Stimulated activated naive CD4-positive, alpha-beta T cell treated with Interleukin-2 at 50 U/mL for 16 hours (primary cell): ENCODE data around the gene GAS2.
"Not testable (repeated sequence)": the region's sequence is repeated elsewhere in the genome, so short reads cannot be mapped to it uniquely, and the experiment has no call there.

Experiments used
- DNase-seq: peaks from one replicate; lab custom pipeline; 2025; lab: John Stamatoyannopoulos, UW

GAS2 gene

GRCh38 chr11:22666325-22666687 is at the start of gene GAS2:
Gene GAS2 (plus strand): TSS chr11:22666611. CDS start chr11:22674870, 8,259 bp downstream.
- DNase-seq: no peak

DNA sequence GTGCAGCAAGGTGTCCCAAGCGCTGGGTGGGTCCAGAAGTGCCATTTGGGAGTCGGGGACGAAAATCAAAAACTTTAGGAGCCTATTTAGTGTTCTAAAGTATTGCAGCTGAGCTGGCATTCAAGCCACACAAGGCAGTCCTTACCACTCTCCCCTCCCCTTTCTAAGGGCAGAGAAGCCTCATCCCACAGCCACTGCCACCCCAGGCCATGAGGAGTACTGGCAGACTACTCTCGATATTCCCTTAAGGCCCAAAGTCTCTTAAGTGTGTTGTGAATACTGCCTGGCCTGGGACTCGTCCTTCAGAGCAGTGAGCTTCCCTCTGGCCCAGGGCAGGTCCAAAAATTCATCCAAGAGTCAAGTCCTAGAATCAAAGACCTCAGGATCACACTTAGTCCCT is 48.5 kb upstream of the GAS2 start:
- no peak for DNase-seq

- DNase-seq: peak; percentile 59
These were observed 41.5 kb upstream of the GAS2 start for GRCh38 chr11:22624742-22625447.

- DNase-seq: peak; percentile 88
These were observed 40.7 kb upstream of the GAS2 start, which contains the start of gene FANCF for GRCh38 chr11:22625448-22626287. Gene FANCF (minus strand): TSS chr11:22625823. CDS start chr11:22625810, 13 bp downstream.

- DNase-seq: no peak
These were observed 39.7 kb upstream of the GAS2 start for GRCh38 chr11:22626573-22627239.

DNA sequence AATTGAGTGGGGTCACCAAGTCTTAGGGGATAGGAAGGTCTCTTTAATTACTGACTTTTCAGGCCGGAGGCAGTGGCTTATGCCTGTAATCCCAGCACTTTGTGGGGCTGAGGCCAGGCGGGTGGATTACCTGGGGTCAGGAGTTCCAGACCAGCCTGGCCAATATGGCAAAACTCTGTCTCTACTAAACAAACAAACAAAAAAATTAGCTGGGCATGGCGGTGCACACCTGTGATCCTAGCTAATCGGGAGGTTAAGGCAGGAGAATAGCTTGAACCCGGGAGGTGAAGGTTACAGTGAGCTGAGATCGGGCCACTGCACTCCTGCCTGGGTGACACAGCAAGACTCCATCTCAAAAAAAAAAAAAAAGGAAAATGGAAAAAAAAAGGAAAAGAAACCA is 39.0 kb upstream of the GAS2 start:
- no peak for DNase-seq

- DNase-seq: no peak
These were observed 33.0 kb upstream of the GAS2 start for GRCh38 chr11:22633354-22633902.

GRCh38 chr11:22634897-22635629 is 31.3 kb upstream of the GAS2 start:
- no peak for DNase-seq

- no peak for DNase-seq
These were observed 30.7 kb upstream of the GAS2 start for GRCh38 chr11:22635689-22636088.

DNA sequence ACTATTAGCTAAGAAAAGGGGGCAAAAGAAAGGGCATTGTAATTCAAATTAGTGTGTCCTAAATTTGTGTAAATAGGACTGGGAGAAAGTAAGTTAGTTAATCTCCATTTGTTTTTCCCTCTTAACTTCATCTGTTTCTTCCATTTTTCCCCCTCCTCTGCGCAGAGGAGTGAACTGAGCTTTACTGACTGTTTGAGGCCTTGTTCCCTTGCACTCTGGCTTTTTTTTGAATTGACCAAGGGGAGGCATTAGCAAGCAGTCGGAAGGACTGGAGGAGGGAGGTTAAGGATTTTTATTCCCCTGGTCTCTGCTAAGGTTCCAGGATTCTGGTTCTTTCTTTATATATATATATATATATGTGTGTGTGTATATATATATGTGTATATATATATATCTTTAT is 25.5 kb upstream of the GAS2 start:
- DNase-seq: no peak

GRCh38 chr11:22641559-22641958 is 24.9 kb upstream of the GAS2 start:
- no peak for DNase-seq

DNA sequence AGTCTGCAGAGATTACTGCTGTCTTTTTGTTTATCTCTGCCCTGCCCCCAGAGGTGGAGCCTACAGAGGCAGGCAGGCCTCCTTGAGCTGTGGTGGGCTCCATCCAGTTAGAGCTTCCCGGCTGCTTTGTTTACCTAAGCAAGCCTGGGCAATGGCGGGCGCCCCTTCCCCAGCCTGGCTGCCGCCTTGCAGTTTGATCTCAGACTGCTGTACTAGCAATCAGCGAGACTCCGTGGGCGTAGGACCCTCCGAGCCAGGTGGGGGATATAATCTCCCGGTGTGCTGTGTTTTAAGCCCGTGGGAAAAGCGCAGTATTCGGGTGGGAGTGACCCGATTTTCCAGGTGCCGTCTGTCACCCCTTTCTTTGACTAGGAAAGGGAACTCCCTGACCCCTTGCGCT is 14.1 kb upstream of the GAS2 start:
- DNase-seq: not testable (repeated sequence)

- DNase-seq: no peak
These were observed 10.3 kb upstream of the GAS2 start for GRCh38 chr11:22656130-22656529.

DNA sequence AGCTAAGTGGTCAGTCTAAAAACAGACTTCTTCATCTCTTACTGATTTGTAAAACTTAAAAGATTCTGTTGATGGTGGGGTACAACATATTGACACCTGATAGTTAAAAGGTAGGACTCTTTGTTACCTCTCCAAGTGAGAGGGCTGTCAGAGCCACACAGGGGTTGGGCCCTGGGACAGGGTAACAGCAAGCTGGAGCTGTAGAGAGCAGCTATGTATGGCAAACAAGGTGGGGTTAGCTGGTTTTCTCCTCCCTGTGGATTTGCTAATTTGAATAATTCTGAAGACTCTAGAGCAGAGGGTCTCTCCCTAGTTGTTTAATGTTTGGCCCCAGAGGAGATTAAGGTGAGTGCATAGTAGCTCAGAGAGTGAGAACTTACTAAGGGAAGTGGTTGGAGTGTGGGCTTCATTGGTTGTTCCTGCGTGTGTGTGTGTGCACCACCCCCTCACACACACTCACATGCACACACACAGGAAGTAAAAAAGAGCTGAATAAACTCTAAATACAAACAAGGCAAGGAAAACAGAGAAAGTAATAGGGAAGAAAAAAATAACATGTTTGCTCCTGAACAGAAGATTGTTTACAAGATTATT is 9.2 kb upstream of the GAS2 start:
- DNase-seq: no peak

DNA sequence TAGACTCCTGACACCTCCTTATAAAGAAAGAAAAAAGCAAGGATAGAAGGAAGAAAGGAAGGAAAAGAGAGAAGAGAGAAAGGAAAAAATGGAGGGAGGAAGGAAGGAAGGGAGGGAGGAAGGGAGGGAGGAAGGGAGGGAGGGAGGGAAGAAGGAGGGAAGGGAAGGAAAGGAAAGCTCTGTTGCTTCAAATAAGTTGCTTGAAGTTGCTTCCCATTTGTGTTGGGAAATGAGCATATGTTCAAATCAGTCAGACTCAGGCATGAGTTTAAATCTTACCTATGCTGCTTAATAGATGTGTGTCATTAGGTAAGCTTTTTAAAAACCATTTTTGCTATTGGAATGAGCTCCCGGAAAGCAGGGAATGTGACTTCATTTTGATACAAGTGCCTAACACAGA is 6.6 kb upstream of the GAS2 start:
- DNase-seq: no peak

DNA sequence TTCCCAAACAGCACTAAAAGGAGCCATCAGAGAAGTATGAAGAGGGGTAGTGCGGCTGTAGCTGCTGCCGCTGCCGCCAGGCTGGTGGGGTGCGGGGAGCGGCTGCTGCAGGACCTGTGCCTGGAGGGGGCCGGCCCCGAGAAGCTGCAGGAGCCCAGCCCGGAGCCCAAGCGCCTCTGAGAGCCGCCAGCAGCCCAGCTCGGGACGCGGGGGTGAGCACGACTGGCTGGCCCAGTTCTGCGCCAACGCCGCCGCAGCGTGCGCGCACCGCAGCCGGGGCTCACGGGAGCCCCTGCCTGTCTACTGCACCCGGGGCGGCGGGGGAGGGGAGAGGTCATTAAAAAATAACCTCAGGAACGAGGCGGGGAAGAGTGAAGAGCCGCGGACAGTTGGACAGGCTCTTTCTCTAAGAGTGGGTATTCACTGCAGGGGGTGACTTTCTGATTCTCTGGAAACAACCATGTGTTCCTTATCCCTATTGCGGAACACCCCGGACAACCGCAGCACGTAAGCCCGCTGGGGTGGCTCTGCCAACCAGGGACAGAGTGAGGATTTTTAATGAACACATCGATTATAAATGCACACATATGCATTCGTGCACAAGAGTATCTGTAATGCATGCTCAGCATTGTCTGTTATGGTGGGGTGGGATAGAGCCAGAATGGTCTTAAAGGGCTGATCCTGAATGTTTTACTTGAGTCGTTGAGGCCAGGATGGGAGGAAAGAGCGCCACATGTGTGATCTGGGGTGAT is 453 bp downstream of the GAS2 start:
- no peak for DNase-seq

DNA sequence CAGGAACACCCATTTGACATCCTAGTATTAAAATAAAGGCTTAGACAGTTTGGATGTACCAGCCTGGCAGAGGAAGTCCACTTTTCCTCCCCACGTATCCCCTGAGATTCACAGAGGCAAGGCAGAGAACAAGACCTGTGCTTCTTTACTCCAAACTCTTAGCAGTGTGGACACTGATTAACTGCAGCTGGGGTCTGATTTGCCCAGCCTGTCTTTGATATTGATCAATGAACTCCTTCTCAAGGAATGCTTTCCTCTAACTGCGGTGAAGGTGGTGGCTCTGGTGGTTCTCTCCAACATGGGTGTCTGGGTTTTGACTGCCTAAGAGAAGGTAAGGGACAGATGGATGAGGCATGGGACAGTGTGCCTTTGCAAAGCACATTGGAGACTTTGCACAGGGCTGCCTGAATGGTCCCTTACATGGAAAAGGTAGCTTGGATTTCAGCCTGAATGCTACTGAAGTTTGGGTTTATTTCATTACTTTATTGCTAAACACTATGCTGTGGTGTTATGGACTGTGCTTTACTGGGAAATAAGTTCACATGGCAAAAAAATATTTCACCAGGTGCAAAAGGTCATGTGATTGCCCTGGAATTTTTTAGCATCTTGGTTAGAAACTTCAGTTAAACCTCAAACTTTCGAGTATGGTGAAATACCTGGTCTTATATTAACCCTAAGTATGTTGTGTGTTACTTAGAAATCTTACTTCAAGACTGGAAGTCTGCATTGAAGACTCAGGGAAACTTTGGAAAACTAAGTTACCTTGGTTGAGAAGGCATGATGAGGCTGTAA is 1.8 kb downstream of the GAS2 start:
- DNase-seq: no peak

DNA sequence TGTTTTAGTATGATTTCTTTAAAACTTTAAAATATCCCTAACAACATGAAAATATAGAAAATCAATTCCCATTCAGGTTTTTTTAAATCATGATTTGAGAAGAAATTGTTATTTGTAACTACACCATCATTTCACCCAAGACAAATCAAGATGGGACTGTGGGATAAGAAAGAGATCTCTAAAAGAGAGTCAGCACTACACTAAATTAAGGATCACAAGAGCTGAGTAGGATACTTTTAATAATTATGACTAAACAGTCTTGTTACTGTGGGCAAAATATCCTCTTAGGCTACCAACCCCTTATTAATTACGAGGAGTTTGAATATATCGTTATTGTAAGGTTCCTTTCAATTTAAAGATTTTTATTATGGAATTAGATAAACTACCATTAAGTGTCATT is 3.0 kb downstream of the GAS2 start:
- no peak for DNase-seq

DNA sequence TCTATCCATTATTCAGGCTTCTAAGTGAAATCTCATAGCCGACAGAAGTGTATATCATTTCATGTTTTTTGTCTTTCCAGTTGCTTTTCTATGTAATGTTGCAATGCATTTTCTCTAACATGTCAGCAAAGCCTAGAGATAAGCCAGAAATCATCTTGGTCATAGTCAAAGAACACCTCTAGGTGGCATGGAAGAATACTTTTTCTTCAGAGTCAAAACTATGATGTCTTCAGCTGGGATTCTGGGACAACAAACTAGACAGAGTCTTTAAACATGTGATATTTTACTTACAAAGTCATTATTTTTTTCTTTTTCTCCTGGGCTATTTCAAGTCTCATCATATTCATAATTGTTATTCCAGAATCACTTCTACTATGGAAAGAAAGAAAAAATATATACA is 4.4 kb downstream of the GAS2 start:
- no peak for DNase-seq

GRCh38 chr11:22671751-22672150 is 5.3 kb downstream of the GAS2 start:
- DNase-seq: no peak
